Myometrial cell (primary cell): ENCODE data around the gene LAMC1. TPM values are rescaled to one million over a fixed set of nuclear protein-coding genes. Genes with fewer than 3 reads are reported as not detected.

Experiments used
- total RNA-seq: library from RNA; depleted of rRNA; stranded (reverse); fragments of >200 nt; gene quantifications from 2 replicates; pipeline ENCODE4 v1.2.3, GENCODE V29; 2015

The LAMC1 gene
- total RNA-seq = 192 and 217 TPM in 2 replicates

GRCh38 chr1:183023146-183023600 is at the start of gene LAMC1:
LAMC1 (plus strand) TSS chr1:183023420; CDS start chr1:183023717, 297 bp downstream.

GRCh38 chr1:183185941-183186490 is 162.8 kb downstream of the LAMC1 start, which contains the start of gene LAMC2:
LAMC2 (plus strand) TSS chr1:183186264; CDS start chr1:183186353, 89 bp downstream.

Other genes starting within 250 kb of the LAMC1 start
- 1.4 and 19.9 TPM in 2 replicates for gene NPL, start 233.6 kb upstream of the LAMC1 start, total RNA-seq
- 118 and 126 TPM in 2 replicates for gene DHX9, start 184.1 kb upstream of the LAMC1 start, total RNA-seq
- gene SHCBP1L, start 70.3 kb upstream of the LAMC1 start, total RNA-seq = not detected in 2 replicates
- gene LAMC2, start 162.8 kb downstream of the LAMC1 start, total RNA-seq = 0.58 and 1.6 TPM in 2 replicates